Activated T-cell treated with anti-CD3 and anti-CD28 coated beads for 4 hours (primary cell): ENCODE measurements around the gene SMCO4.

Experiments
- DNase-seq: peaks from one replicate; pipeline ENCODE4 v3.0.0-alpha.2; 2020

The SMCO4 gene

DNA sequence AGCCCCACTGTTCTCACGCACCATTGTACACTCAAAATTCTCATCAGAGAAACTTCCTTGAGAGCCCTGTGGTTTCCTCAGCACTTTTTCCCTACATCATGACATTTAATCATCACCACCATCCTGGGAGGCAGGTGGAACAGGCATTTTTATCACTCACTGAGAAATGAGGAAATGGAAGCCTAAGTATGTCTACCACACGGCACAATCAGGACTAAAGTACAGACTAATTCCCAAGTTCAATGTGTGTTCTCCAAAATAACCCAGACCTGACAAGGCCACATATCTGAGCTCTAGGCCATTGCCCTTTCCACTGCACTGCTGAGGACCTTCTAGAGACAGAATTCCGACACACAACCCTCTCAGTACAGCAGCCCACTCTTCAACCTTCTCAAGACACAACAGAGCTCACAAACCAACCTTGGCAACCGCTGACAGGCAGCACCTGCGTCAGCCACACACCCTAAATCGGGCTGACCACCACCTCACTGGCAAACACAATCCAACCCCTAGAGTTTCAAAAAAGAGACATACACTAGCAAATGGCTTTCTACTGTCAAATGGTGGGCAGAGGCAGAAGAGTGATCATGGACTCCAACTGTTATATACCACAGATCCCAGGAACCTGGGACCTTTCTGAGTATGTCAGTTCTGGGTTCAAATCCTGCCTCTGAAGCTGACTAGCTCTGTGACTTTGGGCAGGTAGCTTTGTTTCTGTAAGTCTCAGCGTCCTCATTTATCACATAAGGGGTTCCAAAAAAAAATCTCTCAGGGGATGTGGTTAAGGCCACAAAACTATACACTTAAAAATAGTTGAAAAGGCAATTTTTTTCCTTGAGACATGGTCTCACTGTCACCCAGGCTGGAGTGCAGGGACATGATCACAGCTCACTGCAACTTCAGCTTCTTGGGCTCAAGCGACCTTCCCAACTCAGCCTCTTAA lies 16.3 kb downstream of the SMCO4 start:
- no peak for DNase-seq

DNA sequence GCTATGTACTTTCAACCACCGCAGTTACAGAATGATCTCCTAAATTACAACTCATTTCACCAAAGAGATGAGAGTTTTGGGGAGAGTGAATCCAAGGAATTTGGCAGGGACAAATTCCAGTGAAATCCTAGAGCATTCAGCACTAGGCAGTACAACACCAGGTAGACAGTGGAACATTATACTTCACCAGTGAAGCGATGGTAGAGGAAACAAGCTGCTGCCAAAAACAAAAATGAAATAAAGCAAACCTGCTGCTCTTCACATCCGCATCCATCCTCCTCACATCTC lies 16.9 kb downstream of the SMCO4 start:
- no peak for DNase-seq

DNA sequence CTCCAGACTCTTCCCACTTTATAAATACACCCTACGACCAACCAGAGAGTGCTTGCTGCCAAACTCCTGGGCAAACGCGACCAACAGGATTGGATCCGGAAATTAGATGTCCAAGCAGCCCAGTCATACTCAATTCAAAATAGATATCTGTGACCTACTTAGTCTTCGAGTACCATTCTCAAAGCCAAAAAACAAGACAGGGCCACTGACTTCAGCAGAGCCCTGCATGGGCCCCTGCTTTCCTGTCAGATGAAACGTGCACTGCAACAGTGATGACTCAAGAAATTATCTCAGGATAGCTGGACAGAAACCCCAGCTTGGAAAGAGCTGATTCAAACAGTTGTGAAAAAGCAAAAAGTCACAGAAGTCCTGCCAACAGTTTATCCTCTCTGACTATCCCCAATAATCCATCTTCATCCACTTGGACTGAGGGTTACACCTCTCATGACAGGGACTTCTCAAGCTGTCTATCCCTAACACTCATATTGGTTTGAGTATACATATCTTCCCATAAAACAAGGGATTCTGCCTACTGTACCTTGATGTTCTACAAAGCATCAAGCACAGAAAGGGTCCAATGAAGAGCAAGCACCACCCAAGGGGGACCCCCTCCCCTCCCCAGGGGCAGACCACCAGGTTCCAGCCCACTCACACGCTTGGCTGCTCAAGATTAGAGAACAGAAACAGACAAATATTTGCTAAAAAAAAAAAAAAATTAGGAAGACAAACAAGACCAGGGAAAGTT lies 17.4 kb downstream of the SMCO4 start:
- no peak for DNase-seq

DNA sequence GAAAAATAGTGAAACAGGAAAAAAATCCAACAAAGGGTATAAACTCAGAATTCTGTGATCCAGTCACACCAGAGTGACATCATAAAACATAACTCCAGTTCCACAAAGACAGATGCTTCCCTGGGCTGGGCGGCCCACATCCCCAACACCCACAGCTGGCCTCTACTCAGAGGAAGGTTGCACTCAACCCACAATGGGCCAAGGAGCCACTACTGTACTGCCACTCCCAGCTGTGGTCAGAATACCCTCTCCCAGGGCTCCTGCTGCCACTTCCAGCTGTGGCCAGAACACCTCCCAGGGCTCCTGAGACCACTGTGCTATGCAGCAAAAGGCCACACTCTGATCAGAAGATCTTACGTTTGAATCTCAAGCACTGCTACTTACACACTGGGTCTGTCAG lies 18.3 kb downstream of the SMCO4 start:
- no peak for DNase-seq

DNA sequence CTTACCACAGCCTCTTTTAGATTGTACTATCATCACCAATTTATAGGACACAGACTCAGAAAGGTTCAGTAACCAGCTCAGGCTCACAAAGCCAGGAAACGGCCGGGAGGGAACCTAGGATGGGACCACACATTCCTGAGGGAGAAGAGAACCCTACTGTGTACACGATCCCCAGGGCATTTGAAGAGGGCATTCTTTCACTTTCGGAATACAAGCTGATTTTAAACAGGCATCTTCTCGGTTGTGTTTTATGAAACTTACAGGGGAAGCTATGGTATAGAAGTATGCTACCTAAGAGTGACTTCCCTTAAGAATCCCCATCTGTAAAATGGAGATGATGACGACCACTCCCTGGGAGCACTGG lies 19.0 kb downstream of the SMCO4 start:
- no peak for DNase-seq

DNA sequence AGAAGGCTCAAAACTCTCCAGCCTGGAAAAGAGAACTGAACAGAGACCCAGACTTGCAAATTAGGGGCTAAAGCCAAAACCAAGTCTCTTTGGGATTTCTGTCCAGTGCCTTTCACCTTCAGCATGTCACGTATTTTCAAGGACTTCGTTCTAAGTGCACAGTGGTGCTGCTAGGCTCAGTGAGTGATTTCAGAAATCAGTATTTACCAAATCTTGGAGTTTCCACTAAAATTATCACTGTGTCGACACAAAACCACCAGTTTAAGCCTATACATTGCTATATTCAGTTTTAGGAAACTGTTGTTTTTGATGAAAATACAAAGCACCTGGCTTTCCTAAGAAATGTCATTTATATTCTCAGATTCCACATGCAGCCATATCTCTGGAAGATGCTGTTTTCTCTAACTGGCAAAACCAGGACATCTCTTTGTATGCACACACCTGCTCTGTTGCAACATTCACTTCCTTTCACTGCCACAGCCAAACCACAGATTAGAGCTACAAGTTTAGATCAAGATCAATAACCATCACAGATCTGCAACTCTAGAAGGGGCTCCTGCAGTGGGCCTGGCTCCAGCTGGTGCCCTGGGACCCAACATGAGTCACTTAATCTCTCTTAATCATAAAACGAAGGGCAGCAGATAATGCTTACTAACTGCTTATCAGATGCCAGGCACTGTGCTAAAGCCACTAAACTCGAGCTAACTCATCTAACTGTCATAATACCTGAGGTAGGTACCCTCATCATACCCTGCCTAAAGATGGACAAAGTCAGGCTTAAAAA lies 22.3 kb downstream of the SMCO4 start:
- no peak for DNase-seq

DNA sequence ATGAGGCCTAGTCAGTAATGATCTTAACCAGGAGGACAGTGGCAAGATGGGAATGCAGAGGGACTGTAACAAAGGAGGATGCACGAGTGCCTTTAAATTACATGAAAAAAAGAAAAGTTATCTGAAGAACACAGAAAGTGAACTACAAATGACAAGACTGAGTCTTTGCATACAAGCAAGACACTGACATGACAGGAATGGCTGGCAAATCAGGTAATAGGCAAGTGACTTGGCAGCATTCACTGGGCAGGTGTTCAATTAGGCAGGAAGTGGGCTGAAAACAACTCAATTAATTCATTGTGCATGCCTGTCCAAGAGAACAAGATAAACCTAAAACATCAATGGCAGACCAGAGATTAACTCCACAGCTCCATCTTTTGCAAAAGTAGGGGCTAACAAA lies 24.0 kb downstream of the SMCO4 start:
- no peak for DNase-seq

DNA sequence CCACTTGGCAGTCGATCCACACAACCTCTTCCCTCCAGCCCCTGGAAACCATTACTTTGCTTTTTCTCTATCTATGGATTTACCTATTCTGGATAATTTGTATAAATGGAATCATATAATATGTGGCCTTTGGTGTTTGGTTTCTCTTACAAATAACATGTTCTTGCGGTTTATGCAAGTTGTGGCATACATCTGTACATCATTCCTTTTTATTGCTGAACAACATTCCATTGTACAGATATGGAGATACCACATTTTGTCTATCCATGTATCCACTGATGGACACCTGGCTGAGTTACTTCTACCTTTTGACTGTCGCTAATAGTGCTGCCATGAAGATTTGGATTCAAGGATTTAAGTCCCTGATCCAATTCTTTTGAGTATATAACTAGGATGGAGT lies 25.1 kb downstream of the SMCO4 start:
- no peak for DNase-seq

DNA sequence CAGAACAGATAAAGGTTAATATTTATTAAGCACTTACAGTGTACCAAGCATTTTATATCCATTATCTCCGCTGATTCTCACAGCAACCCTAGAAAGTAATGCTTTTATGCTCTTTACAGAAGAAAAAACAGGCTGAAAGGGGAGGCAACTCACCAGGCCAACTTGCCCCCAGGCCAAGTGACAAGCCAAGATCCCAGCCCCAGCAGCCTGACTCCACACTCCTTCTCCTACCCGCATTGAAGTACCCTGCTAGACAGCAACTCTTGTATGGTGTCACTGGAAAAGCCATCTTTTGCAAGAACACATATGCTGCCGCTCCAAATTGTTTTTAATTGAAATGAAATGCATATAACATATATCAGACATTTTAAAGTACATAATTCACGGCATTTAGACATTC lies 25.6 kb downstream of the SMCO4 start:
- DNase-seq: no peak

DNA sequence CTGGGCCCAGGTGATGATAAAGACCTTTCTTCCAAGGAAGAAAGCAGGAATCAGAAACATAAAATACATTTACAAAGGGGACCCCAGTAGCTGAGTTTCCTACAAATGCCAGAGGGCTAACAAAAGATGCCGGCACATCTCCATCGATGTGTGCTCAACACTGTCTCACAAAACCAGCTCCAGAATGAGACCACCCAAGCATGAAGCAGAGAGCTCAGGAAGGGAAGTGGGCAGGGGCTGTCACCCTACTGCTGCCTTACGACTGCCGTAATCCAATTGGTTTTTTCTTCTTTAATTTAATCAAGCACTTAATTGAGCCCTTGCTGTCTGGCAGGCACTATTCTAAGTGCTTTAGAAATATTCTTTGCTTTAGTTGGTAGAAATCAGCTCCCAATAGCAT lies 26.1 kb downstream of the SMCO4 start:
- DNase-seq: no peak

DNA sequence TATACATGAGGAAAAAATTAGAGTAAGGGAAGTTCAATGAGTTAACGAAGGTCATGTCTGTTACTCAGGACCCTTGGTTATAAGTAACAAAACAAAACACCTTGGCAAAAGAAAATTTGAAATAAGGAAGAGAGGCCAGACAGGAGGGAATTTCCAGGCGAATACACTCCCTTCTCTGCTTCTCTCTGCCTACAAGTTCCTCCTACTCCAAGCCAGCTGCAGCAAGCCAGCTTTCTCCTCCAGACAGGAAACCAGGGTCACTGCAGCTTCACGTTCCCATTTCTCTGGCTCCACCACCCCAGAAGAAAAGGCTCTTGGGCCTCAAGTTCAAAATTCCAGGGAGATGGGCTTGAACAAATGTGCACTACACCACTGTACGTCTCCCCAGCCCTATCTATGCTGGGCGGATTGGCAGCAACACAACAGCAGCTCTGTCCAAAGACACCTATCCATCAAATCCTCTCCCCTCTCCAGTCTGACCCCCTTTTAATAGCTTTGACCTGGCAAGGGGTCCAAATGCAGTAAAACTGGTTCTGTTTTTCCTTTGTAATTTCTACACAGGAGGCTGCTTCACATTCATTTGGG lies 27.7 kb downstream of the SMCO4 start:
- DNase-seq: no peak

DNA sequence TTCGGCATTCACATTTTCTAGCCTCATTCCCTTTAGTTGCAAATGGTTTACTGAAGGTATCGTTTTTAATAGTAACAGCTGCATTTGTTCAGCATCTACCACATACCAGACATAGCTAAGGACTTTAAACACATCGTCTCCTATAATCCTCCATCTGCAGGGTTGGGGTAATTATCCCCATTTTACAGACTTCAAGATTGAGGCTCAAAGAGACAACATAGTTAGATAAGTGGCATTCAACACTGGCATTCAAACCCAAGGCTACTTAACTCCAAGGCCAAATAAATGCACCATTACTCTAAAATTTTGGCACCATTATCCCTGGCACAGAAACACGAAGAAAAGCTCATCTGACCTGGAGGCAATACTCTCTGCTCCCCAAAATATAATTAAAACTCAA lies 28.5 kb downstream of the SMCO4 start:
- no peak for DNase-seq

DNA sequence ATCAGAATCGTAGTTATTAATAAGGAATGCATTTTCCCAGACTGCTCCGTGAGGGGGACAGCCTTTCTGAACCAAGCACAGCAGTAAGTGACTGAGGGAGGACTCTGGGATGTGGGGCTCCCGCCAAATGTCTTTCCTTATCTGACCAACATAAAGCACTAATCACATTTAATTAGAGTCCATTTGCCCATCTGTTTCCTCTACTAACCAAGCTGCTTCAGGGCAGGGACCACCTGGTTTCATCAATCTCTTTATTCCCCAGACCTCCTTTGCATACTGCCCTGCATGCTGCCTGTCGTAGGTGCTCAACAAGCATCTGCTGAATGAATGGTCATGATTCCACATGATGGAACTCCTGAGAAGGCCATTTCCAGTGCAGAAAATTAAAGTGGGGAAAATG lies 29.4 kb downstream of the SMCO4 start:
- no peak for DNase-seq

DNA sequence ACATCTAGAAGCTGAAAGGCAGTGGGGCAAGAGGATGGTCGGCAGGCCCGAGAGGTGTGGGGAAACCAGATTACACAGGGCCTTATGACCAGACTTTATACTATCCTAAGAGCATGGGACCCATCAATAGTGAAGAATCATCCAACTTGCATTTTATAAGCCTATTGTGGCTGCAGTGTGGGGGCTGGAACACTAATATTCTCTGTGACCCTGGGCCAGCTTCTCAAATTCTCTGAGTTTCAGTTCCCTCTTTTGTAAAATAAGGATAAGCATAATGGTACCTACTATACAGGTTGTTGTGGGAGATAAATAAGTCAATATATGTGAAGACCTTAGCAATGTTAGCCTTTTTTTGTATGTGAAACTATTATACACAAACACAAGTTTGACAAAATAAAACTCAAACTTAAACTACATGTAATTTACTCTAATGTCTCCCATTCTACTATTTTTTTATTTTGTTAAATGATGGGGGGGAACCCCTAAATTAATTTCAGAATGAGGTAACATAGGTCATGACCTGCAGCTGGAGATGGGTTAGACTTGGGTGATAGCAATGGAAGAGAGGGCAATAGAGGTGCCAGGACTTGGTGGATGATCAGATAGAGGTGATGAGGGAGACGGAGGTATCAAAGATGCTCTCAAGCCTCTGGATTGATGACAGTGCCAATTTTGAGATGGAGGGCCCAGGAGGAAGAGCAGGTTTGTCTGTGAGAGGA lies 30.1 kb downstream of the SMCO4 start:
- no peak for DNase-seq

DNA sequence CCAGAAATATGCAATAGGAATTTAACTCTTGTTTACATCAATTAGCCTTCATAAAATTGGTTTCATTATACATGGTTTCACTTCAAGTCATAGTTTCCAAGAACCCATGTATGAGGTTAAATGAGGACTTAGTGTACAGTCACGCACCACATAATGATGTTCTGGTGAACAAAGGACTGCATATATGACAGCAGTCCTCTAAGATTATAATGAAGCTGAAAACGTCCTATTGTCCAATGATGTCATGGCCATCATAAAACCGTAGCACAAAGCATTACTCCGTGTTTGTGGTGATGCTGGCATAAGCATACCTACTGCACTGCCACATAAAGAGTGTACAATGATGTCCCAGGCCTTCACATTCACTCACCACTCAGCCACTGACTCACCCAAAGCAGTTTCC lies 31.1 kb downstream of the SMCO4 start:
- no peak for DNase-seq

DNA sequence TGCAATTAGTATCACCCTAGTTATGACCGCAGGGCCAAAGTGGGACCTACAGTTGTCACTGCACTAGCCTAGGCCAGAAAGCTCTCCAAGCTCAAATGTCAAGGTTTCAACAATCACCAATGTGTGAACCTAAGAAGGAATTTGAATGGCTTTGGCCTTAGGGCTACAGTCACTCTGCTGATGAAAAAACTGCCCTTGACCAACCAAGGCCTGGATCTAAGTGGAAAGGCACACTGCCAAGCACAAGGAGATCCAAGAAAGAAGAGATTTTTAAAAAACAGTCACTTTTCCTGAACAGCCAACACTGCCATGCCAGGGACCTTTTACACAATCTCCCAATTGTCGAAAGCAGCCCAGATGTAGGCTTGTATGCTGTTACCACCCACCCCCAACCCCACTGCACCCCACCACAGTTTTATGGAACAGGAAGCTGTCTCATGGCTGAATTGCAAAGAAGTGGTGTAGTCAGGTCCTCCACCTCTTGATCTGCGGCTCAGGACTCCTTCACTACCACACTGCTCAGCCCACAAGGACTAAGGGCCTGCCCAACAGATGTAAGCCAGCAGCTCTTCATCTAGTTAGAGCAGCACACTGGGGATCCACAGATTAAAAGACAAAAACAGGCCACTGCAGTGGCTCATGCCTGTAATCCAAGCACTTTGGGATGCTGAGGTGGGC lies 32.9 kb downstream of the SMCO4 start:
- DNase-seq: no peak

DNA sequence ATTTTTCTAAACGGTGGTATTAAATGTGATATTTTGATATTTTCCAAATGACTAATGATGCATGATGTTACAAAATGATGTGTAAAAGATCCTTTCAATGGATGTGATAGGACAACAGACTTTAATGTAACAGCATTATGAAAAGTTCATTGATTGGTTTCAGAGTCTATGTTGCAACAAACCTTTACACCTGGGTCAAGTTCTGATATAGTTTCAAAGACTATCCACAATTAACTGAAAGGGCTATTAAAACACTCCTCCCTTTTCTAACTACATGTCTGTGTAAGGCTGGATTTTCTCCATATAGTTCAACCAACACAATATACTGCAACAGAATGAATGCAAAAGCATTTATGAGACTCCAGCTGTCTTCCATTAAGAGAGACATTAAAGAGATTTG lies 35.7 kb downstream of the SMCO4 start:
- no peak for DNase-seq

DNA sequence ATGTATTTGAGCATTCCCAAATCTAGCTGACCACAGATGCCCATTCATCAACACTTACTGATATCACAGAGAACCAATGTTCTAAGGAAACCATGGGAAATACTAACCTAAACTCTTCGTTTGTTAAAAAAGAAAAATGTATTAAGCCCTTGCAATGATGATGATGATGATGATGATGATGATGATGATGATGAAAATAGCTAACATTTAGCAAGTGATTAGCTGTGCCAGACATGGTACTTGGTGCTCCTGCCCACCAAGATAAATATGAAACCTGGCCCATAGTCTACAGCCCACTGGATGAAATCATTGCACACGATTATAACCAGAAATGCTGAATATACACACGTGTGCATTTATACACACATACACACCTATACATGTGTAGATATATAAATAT lies 37.5 kb downstream of the SMCO4 start:
- DNase-seq: no peak

DNA sequence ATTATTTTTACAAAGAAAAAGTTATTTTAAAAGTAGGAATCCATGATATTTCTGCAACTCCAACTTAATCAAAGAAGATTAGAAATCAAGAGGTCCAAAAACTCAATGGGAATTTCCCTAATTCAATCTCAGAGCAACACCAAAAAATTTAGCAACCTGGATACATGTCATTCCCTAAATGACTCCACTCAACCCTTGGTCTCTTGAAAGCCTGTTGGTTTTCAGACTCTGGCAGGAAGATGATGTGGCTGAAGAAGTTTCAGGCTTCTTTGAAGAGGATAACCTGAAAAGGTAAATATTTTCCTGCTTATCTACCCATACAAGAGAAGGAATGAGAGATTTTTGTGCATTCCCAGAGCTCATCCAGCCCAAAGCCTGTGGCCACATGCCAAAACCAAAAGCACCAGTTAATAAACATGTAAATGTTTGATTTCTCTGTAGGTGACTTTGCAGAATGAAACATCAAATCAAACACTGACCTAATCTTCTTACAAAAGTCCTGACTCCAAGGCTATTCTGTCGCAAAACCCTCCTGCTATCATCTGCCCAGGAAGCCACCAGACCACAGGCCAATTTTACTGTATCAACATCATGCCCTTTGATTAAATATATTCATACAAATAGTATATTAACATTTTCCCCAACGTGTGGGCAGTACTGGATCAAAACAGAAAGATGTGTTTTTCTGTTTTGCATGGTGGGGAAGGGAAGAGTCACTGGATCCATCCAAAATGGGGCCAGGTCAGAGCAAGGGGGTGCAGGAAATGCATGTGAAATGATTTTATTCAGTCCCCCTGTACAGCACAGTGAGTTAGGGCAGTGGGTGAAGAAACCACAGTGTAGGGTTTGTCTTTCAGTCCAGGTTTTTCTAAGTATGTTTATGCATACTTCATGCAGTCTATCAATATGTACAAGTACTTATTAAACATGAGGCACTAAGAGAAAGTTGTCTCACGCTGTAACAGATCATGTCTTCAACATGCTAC lies 38.8 kb downstream of the SMCO4 start:
- DNase-seq: no peak

DNA sequence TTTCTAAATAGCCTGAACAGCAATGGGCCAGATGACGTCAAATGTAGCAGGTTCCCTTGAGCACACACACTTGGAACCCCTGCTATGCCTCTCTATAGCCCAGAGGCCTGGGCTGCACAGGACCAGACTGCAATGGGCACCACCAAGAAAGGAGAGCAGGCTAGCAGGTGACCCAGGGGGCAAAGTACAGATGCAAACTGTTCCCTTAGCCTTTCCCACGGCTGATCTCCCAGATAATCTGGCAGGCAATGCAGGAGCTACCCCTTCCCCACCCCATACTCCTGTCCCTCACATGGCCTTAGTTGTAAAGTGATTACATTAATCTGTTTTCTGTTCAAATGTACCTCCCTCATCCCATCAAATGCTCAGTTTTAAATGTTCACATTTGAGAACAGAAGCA lies 41.3 kb downstream of the SMCO4 start:
- no peak for DNase-seq

DNA sequence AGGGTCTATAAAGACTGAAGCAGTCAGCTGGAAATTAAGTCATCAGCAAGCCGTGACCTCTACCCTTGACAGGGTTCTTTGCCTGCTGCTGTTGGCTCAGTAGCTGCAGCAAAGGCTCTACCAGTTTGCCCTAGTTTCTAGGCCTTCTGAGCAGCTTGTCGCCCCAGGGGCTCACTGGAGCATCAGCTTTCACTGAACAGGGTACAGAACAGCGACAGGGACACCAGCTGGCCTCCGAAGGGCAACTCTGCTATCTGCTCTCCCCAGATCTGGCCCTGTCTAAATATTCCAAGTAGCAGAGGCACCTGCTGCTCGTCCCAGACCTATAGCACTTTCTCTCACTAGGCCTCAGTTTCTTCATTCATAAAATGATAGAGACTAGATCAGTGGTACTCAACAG lies 42.4 kb downstream of the SMCO4 start:
- no peak for DNase-seq
